NCI-H146 treated with DMSO at 0.1 percent for 48 hours (cell line): ENCODE measurements around the gene IRAG1.

ENCODE experiments used
- DNase-seq: peaks from one replicate; lab custom pipeline; 2025; ENCODE audit not compliant: unreplicated experiment; lab: John Stamatoyannopoulos, UW

Gene IRAG1

GRCh38 chr11:10670099-10670498 is 23.5 kb downstream of the IRAG1 start:
- no peak for DNase-seq

GRCh38 chr11:10669258-10670033 is 24.1 kb downstream of the IRAG1 start:
- DNase-seq: peak; percentile 83

GRCh38 chr11:10667521-10667885 is 26.1 kb downstream of the IRAG1 start:
- no peak for DNase-seq

DNA sequence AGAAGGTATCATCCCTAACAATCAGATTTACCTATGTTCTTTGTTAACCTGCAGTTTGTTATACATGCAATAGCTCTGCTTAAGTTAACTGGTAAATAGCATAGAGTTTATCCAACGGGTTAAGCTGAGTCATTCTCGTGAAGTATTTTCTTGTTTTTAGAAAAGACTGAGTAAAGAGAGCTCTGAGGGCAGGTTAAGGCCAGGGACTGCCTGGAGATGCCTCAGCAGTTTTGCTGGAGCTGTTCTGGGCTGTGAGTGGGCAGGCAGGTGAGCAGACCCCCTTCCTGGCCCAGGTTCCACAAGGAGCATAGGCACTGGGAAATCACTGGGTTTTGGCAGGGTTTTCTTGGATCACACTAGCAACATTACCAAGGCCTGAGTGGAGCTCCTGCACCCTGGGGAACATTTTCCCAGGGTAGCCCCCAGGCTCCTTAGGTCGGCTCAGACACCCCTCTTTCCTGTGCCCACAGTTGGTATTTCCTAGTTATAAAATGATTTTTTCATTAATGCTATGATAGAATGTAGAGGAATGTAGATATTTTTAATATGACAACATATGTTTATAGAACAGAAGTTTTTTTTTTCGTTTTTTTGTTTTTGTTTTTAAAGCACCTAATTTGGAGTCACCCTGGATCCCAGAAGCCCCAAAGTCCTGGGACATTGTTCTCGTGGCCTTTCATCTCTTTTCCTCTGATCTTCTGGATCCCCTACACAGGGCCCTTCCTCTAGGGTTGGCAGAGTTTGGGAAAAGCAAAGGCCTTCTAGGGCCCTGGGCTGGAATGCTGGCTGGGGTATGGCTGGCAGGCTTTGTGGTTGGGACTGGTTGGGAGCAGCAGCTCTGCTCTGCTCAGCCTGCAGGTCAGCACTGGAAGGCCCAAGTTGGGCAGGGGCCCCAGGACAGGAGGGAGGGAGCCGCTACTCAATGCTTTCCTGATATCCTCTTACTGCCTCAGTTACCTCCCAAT is 26.7 kb downstream of the IRAG1 start:
- no peak for DNase-seq

DNA sequence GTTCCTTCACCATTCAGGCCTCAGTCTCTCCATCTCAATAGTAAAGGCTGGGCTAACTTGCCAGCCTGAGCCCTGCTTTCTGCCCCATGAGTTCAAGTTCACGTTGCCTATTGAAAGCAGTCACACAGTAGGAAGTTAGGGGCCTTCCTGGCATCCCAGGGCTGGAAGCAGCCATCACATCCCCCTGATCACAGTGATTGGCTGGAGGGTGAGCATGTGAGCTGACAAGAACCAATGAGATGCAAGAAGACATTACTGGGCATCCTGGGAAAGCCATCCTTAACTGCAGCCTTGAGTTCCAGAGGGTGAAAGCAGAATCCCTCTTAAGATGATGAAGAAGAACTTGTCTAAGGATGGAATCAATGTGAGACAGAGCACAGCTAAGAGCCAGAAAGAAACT is 29.1 kb downstream of the IRAG1 start:
- DNase-seq: no peak

DNA sequence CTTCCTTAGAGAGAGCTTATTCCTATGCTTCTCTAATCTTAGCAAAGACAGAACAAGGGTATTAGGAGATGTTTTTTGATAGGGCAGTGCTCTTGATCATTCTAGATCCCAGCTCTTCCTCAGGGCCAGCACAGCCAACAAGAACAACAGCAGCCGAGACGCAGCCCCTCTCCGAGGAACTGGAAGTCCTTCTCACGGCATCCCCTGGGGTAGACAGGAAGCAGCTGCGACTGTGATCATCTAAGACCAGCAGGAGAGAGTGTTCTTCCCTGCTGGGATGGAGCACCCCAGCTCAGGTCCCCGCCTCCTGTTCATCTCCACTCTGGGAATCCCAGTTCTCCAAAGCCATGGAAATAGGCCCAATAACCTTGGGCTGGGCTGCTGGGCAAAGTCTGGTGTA is 29.6 kb downstream of the IRAG1 start:
- DNase-seq: peak; percentile 22

GRCh38 chr11:10663365-10663764 is 30.2 kb downstream of the IRAG1 start:
- DNase-seq: no peak

GRCh38 chr11:10660323-10660722 is 33.2 kb downstream of the IRAG1 start:
- no peak for DNase-seq

- DNase-seq: no peak
Measured at GRCh38 chr11:10659339-10660216, 34.0 kb downstream of the IRAG1 start.

DNA sequence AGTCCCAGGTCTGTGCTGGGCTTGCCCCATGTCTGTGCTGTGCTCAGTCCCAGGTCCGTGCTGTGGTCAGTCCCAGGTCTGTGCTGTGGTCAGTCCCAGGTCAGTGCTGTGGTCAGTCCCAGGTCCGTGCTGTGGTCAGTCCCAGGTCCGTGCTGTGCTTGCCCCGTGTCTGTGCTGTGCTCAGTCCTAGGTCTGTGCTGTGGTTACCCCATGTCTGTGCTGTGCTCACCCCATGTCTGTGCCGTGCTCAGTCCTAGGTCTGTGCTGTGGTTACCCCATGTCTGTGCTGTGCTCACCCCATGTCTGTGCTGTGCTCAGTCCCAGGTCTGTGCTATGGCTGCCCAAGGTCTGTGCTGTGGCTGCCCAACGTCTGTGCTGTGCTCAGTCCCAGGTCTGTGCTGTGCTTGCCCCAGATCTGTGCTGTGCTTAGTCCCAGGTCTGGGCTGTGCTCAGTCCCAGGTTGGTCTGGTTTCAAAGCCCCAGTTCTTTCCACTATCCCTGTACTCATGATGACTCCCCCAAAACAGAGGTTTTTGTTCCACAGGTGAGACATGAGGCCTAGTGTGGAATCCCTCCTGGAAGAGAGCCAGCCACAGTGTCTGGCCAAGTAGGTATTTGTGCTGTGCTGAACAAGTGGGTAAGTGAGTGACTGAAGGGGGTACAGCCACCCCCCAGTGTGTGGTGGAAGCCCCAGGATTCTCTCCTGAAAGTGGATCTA is 34.8 kb downstream of the IRAG1 start:
- no peak for DNase-seq

DNA sequence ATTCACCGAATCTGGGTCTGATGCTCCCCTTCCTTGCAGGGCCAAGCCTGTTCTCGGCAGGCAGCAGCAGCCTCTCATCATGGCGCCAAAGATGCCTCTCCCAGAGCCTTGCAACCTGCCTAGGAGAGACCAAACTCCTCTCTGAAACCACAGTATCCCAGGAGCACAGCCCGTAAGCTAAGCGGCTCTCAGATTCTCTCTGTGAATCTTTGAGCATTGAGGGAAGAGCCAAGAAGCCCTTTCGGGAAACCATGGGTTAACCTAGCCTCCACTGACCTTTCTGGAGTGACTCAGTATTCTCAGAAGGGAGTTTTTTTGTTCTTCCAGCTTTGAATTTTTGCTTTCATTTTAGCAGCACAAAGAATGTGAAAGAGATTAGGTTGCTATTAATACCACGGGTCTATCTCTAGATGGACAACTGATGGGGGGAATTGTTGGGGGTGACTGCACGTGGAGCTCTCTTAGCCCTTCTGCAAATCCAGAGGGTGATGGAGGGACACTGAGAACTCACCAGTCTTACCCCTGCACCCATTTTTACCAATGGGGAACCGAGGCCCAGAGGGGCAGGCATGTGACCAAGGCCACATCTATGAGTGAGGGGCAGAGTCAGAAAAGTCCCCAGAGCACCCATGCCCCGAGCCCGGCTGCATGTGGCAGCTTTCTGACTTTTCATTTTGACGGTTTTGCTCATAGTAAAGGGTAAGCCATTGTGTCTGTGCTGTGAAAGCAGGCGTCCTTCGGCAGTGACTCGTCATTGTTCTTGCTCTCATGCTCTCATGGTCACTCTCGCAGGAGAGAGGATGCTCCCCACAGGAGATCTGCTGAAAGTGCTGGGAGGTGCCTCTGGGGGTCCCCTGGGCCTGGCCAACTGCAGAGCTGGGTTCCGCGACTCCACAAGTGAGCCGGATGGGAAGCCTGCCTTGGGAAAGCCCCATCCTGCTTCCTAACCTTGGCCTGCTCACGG is 36.0 kb downstream of the IRAG1 start:
- no peak for DNase-seq

GRCh38 chr11:10655943-10656576 is 37.5 kb downstream of the IRAG1 start:
- no peak for DNase-seq

GRCh38 chr11:10655227-10655626 is 38.3 kb downstream of the IRAG1 start:
- no peak for DNase-seq

DNA sequence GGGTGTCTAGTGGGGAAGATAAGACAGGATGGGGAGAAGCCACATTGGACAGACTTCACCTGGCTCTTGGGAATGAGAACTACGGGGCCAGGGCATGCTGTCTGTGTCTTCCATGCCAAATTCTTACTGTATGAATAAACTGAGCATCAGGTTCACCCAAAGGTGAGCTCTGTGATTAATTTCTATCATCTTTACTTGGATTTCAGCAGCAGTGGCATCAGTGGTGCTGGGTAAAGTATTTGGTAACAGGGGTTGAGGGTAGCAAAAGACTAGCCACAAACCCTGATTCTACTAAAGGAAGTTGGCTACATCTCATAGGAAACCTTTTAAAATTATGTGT is 38.8 kb downstream of the IRAG1 start:
- DNase-seq: no peak

DNA sequence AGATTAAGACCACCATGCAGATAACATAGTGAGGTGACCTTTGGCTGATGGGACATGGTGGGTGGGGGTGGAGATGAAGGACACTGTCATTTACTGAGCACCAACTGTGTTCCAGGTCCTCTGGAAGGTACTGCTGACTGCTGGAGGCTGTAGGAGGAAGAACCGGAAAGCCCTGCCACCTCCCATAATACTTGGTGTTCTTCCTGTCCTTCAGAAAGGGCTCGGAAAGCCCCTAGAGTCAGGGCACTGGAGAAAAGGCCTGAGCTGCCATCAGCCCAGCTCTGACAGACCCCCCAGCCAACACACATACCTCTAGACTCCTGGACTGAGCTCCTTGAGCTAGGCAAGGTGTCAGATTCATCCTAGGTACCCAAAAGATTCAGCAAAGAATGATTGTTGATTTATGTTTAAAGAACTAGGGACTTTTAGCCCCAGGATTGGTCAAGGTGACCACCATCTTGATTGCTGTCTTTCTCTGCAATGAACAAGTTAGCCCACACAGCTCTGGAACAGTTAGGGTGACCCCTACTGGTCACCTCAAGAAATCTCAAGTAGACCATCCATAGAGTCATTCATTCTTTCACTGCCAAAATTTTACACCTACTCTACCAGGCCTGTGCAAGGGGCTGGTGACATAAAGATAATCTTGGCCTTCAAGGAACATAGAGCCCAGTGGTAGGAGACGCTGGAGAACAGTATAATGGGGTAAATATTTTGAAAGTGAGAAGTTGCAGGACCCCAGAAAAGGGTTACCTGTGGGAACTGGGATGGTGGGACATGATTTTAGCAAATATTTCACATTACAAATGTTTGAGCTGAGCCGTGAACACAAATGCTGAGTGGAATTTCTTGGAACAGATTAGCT is 39.4 kb downstream of the IRAG1 start:
- DNase-seq: peak; percentile 36

GRCh38 chr11:10653261-10653660 is 40.3 kb downstream of the IRAG1 start:
- no peak for DNase-seq

DNA sequence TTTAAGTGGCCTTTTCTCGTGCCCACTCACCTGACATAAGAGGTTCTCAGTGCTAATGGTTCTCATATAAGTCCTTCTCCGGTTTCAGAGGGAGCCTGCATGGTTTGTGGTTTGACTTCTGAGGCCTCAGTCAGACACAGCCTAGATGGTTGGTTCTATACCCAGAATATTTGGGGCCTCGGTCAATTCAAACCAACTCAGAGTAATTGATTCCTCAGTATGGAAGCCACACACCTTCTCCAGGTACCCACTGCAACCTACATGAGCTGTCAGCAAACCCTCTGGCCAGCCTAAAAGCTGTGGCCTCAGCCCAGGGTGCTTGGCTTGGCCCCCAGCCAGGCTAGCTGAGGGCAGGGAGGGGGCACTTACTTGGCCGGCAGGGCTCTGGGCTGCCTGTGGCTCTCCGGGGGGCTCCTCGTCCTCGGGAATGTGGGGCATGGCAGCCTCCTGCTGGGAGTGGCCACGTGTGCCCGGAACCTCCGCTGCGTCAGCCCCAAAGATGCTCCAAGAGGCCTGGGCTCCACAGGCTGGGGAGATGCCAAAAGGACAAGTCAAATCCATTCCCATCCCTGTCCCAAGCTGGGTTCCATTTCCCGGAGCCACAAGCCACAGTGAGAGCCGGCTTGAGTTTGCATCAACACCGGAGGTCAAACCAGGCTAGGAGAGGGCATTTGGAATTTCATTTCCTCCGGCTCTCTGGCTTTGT is 41.7 kb downstream of the IRAG1 start:
- no peak for DNase-seq
